ENCODE data around the gene KDM5A. TPM values are rescaled to one million over a fixed set of nuclear protein-coding genes. Genes with fewer than 3 reads are reported as not detected.
"Not testable (repeated sequence)": the region's sequence is repeated elsewhere in the genome, so short reads cannot be mapped to it uniquely, and the experiment has no call there.

KDM5A gene
- total and polyA plus RNA-seq, 3 donors from 2014 or later: 41.7 to 127 (median 113) TPM

GRCh38 chr12:388012-388411 lies 1.1 kb downstream of the KDM5A start:
- WGBS, 2 donors: 0 to 5% methylated on average over 2 of the region's 2 CpGs

GRCh38 chr12:386651-387050 lies 2.5 kb downstream of the KDM5A start:
- Histone ChIP-seq H3K4me3 (no peak overlapping the region), H3K36me3 (ENCODE audit: low read depth, missing control alignments) (no peaks in the 10 kb centered on the region), H3K27ac (no peak overlapping the region), H3K4me1 (peaks cover 13% of the 10 kb centered on the region), H3K27me3 (no peaks in the 10 kb centered on the region), H3K9me3 (no peaks in the 10 kb centered on the region)
- TF ChIP-seq POLR2A (IDR thresholded peaks at IDR 0.05) (no peak), CTCF (IDR thresholded peaks at IDR 0.05) (no peak)
- 49 to 50% methylated on average over 4 of the region's 4 CpGs for WGBS, 2 donors
- intact Hi-C loops (cut with DNase I; ENCODE audit: low total_unique reads): no loop called here
- no peak for DNase-seq

More at GRCh38 chr12:388012-388411, 1.1 kb downstream of the KDM5A start:
- DNase-seq: no peak
- intact Hi-C loops (cut with DNase I; ENCODE audit: low total_unique reads): no loop called here
- Histone ChIP-seq H3K4me1 (peaks cover 13% of the 10 kb centered on the region), H3K4me3 (peak overlapping the region; percentile 88 to 97), H3K27me3 (no peaks in the 10 kb centered on the region), H3K9me3 (no peaks in the 10 kb centered on the region), H3K27ac (peak overlapping the region; percentile 91 to 94), H3K36me3 (ENCODE audit: low read depth, missing control alignments) (no peaks in the 10 kb centered on the region)
- no peak for TF ChIP-seq CTCF (IDR thresholded peaks at IDR 0.05)
- no peak for TF ChIP-seq POLR2A (IDR thresholded peaks at IDR 0.05)

- H3K36me3 ChIP-seq (ENCODE audit: low read depth, missing control alignments); H3K27me3 ChIP-seq; H3K4me3 ChIP-seq; DNase-seq; intact Hi-C loops (cut with DNase I; ENCODE audit: low total_unique reads); H3K4me1 ChIP-seq; H3K27ac ChIP-seq; H3K9me3 ChIP-seq: not testable (repeated sequence)
- WGBS, 2 donors: 96 to 97% methylated on average over 5 of the region's 5 CpGs
These were observed 18.2 kb downstream of the KDM5A start for GRCh38 chr12:370739-371485.

GRCh38 chr12:367972-368371 lies 21.1 kb downstream of the KDM5A start:
- Histone ChIP-seq H3K27me3 (no peaks in the 10 kb centered on the region), H3K36me3 (ENCODE audit: low read depth, missing control alignments) (no peaks in the 10 kb centered on the region)
- intact Hi-C loops (cut with DNase I; ENCODE audit: low total_unique reads): no loop called here

GRCh38 chr12:366820-367219 lies 22.3 kb downstream of the KDM5A start:
- H3K4me3 ChIP-seq: no peak overlapping the region
- no peaks in the 10 kb centered on the region for H3K36me3 ChIP-seq (ENCODE audit: low read depth, missing control alignments)
- no peak overlapping the region for H3K27ac ChIP-seq
- intact Hi-C loops (cut with DNase I; ENCODE audit: low total_unique reads): no loop called here
- H3K4me1 ChIP-seq: no peaks in the 10 kb centered on the region
- WGBS, 2 donors: 96 to 100% methylated on average over 2 of the region's 2 CpGs
- TF ChIP-seq CTCF (IDR thresholded peaks at IDR 0.05) (no peak), POLR2A (IDR thresholded peaks at IDR 0.05) (no peak)
- H3K27me3 ChIP-seq: no peaks in the 10 kb centered on the region
- no peak for DNase-seq
- H3K9me3 ChIP-seq: no peaks in the 10 kb centered on the region

More at GRCh38 chr12:367972-368371, 21.1 kb downstream of the KDM5A start:
- no peaks in the 10 kb centered on the region for H3K4me1 ChIP-seq
- no peaks in the 10 kb centered on the region for H3K9me3 ChIP-seq
- H3K4me3 ChIP-seq: no peak overlapping the region
- no peak for TF ChIP-seq POLR2A (IDR thresholded peaks at IDR 0.05)
- TF ChIP-seq CTCF (IDR thresholded peaks at IDR 0.05): no peak
- no peak overlapping the region for H3K27ac ChIP-seq
- 55 to 87% methylated on average over 1 of the region's 1 CpG for WGBS, 2 donors
- no peak for DNase-seq
